CMK (cell line): ENCODE measurements around the gene CIROP.

Experiments used
- DNase-seq: peaks from one replicate; pipeline ENCODE4 v3.0.0-alpha.2; 2010; ENCODE audit warnings: low read depth

CIROP gene

GRCh38 chr14:23051141-23052057, 53.4 kb downstream of the CIROP start:
- DNase-seq, result no peak
